Peyer's patch (tissue), 4 donors: ENCODE measurements around the gene SYNDIG1.

Source experiments
- POLR2A ChIP-seq, 2 donors: fragments of 450-650 bp; IDR thresholded peaks; one replicate each; pipeline ENCODE4 v1.5.1; 2017; ENCODE audit warnings: antibody characterized with exemption in 2 of 2, mild to moderate bottlenecking in 2 of 2, moderate library complexity in 2 of 2
- TF ChIP-seq, protein P1 (sequence below), 6 experiments: fragments of 450-650 bp in 4 of 6; fragments of 200-600 bp in 2 of 6; sonication (generic) in 1 of 6; IDR thresholded peaks; one replicate each; pipeline ENCODE4 v1.5.1; 2017 to 2019; ENCODE audit warnings: antibody characterized with exemption in 6 of 6, mild to moderate bottlenecking in 3 of 6, moderate library complexity in 1 of 6

DNA sequence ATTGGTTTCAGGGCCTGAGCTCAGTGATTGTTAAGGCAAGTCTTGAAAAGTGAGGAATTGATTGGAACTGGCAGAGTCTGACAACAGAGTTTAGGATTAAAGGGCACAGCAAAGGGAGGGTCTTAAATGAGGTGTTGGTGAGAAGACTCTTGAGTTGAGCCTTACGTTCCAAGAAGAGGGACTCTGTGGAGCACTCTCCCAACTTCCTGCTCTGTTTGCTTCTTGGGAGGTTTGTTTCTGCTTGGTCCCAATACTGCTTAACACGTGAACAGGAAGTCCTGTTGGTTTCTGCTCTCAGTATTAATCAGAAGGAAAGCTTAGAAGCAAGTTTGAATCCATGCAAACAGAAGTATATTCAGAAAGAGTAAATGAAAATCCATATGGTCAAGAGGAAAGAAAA lies 15.6 kb upstream of the SYNDIG1 start:
- TF ChIP-seq, protein P1, sequence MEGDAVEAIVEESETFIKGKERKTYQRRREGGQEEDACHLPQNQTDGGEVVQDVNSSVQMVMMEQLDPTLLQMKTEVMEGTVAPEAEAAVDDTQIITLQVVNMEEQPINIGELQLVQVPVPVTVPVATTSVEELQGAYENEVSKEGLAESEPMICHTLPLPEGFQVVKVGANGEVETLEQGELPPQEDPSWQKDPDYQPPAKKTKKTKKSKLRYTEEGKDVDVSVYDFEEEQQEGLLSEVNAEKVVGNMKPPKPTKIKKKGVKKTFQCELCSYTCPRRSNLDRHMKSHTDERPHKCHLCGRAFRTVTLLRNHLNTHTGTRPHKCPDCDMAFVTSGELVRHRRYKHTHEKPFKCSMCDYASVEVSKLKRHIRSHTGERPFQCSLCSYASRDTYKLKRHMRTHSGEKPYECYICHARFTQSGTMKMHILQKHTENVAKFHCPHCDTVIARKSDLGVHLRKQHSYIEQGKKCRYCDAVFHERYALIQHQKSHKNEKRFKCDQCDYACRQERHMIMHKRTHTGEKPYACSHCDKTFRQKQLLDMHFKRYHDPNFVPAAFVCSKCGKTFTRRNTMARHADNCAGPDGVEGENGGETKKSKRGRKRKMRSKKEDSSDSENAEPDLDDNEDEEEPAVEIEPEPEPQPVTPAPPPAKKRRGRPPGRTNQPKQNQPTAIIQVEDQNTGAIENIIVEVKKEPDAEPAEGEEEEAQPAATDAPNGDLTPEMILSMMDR (IDR thresholded peaks at IDR 0.05), result no peak
- TF ChIP-seq POLR2A (IDR thresholded peaks at IDR 0.05), result no peak
